Measurements from ENCODE around the gene REC8. TPM values are rescaled to one million over a fixed set of nuclear protein-coding genes. Genes with fewer than 3 reads are reported as not detected.

The REC8 gene
- total RNA-seq, 1 donor from 2014 or later, result 4.4 TPM

DNA sequence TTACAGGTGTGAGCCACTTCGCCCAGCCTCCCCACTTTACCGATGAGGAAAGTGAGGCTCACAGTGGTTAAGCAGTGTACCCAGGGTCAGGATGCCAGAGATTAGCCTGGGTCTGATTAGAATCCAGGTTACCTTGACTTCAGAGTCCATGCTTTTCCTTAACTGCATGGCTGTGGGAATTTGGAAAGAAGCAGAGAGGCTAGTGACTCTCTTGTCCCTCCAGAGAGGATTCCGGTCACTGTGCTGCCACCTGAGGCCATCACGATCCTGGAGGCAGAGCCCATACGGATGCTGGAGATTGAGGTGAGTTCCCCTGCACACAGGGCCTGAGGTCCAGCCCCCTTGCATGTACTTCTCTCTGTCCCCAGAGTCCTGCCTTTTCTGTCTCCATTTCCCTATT is 4.7 kb downstream of the REC8 start:
- no peak for DNase-seq (ENCODE audit: low spot score)
- TF ChIP-seq, protein P1, sequence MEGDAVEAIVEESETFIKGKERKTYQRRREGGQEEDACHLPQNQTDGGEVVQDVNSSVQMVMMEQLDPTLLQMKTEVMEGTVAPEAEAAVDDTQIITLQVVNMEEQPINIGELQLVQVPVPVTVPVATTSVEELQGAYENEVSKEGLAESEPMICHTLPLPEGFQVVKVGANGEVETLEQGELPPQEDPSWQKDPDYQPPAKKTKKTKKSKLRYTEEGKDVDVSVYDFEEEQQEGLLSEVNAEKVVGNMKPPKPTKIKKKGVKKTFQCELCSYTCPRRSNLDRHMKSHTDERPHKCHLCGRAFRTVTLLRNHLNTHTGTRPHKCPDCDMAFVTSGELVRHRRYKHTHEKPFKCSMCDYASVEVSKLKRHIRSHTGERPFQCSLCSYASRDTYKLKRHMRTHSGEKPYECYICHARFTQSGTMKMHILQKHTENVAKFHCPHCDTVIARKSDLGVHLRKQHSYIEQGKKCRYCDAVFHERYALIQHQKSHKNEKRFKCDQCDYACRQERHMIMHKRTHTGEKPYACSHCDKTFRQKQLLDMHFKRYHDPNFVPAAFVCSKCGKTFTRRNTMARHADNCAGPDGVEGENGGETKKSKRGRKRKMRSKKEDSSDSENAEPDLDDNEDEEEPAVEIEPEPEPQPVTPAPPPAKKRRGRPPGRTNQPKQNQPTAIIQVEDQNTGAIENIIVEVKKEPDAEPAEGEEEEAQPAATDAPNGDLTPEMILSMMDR (IDR thresholded peaks at IDR 0.05), result no peak
- Mint-ChIP-seq H3K36me3 (ENCODE audit: low read depth) (peaks cover 11% of the 10 kb centered on the region), H3K27me3 (ENCODE audit: low read depth) (no peaks in the 10 kb centered on the region), H3K9me3 (ENCODE audit: low read depth) (no peaks in the 10 kb centered on the region), H3K4me3 (ENCODE audit: unreplicated experiment) (no peak overlapping the region), H3K27ac (ENCODE audit: unreplicated experiment) (no peak overlapping the region), H3K4me1 (ENCODE audit: low read depth) (no peaks in the 10 kb centered on the region)

DNA sequence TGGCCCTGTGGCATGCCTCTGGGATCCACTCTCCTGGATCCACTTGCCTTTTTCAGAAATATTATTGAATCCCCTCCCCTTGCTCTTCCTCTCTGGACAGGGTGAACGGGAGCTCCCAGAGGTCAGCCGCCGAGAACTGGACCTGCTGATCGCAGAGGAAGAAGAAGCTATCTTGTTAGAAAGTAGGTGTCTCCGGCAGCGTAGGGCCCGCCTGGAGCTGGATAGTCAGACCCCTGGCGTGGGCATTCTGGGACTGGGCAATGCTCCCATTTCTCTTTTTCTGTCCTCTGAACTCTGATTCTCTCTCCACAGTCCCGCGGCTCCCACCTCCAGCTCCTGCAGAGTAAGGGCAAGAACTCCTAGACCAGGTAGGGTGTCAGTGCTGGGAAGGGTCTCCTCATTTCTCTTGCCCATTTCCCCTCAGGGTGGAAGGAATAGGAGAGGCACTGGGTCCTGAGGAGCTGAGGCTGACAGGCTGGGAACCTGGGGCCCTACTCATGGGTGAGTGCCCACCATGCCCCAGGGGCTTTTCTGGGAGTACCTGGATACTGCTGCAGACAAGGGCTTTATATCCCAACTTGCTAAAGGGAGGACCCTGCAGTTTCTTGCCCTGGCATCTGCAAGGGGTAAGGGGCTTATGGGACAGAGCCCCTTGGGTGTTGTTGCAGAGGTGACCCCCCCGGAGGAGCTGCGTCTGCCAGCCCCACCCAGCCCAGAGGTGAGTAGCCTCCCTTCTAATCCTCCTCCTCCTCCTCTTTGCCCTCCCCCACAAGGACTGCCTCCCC is 5.4 kb downstream of the REC8 start:
- no peaks in the 10 kb centered on the region for H3K27me3 Mint-ChIP-seq (ENCODE audit: low read depth)
- no peak for DNase-seq (ENCODE audit: low spot score)
- TF ChIP-seq, protein P1 (IDR thresholded peaks at IDR 0.05), result no peak
- no peak overlapping the region for H3K4me3 Mint-ChIP-seq (ENCODE audit: unreplicated experiment)
- H3K27ac Mint-ChIP-seq (ENCODE audit: unreplicated experiment), result no peak overlapping the region
- no peaks in the 10 kb centered on the region for H3K4me1 Mint-ChIP-seq (ENCODE audit: low read depth)
- H3K9me3 Mint-ChIP-seq (ENCODE audit: low read depth), result no peaks in the 10 kb centered on the region
- H3K36me3 Mint-ChIP-seq (ENCODE audit: low read depth), result peaks cover 15% of the 10 kb centered on the region

DNA sequence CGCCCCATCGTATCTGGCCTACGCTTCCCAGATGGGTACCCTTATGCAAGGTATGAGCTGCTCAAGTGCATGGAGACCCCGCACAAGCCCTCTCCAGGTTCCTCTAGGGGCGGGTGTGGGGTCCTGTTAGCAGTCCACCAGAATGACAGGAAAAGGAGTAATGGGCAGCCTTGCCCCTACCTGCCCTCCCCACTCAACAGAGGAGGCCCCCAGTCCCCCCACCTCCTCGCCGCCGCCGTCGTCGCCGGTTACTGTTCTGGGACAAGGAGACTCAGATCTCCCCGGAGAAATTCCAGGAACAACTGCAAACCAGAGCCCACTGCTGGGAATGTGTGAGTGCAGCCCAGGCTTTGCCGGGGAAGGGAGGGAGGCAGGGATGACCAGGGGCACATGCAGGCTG is 6.0 kb downstream of the REC8 start:
- TF ChIP-seq, protein P1 (IDR thresholded peaks at IDR 0.05), result no peak
- H3K4me3 Mint-ChIP-seq (ENCODE audit: unreplicated experiment), result no peak overlapping the region
- H3K27ac Mint-ChIP-seq (ENCODE audit: unreplicated experiment), result no peak overlapping the region
- peaks cover 18% of the 10 kb centered on the region for H3K36me3 Mint-ChIP-seq (ENCODE audit: low read depth)
- no peaks in the 10 kb centered on the region for H3K27me3 Mint-ChIP-seq (ENCODE audit: low read depth)
- H3K4me1 Mint-ChIP-seq (ENCODE audit: low read depth), result no peaks in the 10 kb centered on the region
- no peak for DNase-seq (ENCODE audit: low spot score)
- H3K9me3 Mint-ChIP-seq (ENCODE audit: low read depth), result no peaks in the 10 kb centered on the region

DNA sequence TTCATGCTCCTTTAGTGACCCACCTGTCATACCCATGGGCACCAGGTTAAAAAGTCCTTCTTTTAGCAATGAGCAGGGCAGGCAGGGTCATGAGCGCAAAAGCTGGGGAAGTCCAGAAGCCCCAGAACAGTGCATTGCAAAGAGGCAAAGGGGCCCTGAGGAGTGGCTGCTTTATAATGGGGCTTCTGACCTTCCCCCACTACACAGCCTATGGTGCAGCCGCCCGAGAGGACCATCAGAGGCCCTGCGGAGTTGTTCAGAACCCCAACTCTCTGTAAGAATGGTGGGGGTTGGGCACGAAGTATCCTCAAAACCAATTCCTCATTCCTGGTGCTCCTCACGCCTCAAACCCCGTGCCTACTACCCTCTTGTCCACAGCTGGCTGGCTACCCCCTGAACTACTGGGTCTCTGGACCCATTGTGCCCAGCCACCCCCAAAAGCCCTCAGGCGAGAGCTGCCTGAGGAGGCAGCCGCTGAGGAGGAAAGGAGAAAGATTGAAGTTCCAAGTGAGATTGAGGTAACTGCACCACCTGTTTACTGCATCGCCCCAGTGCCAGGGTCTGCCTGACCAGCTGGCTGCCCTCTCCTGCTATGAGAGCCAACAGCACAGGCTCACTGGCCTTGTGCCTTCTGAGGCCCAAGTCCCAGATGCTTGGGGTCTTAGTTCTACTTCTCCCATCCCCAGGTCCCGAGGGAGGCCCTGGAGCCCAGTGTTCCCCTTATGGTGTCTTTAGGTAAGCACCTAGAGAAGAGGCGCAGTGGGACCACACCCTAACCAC is 6.7 kb downstream of the REC8 start:
- H3K4me3 Mint-ChIP-seq (ENCODE audit: unreplicated experiment), result no peak overlapping the region
- peaks cover 21% of the 10 kb centered on the region for H3K36me3 Mint-ChIP-seq (ENCODE audit: low read depth)

More for the DNA sequence above, 6.7 kb downstream of the REC8 start:
- no peak for DNase-seq (ENCODE audit: low spot score)
- no peaks in the 10 kb centered on the region for H3K4me1 Mint-ChIP-seq (ENCODE audit: low read depth)
- no peaks in the 10 kb centered on the region for H3K9me3 Mint-ChIP-seq (ENCODE audit: low read depth)
- H3K27ac Mint-ChIP-seq (ENCODE audit: unreplicated experiment), result no peak overlapping the region
- H3K27me3 Mint-ChIP-seq (ENCODE audit: low read depth), result no peaks in the 10 kb centered on the region
- TF ChIP-seq, protein P1 (IDR thresholded peaks at IDR 0.05), result no peak
